RPMI7951 (cell line): ENCODE results near the gene MAP3K14. TPM values are rescaled to one million over a fixed set of nuclear protein-coding genes. Genes with fewer than 3 reads are reported as not detected.

Experiments used
- DNase-seq: peaks from one replicate; pipeline ENCODE4 v3.0.0-alpha.2; 2012; ENCODE audit warnings: low read depth
- total RNA-seq: library from RNA; depleted of rRNA; stranded (reverse); fragments of >200 nt; shearing (Covaris generic); gene quantifications from 2 replicates; pipeline ENCODE4 v1.2.3, GENCODE V29; 2014

The MAP3K14 gene
- total RNA-seq, 1 experiment from 2014 or later, result 2.9 TPM

GRCh38 chr17:45235416-45236281 lies 81.2 kb downstream of the MAP3K14 start:
- DNase-seq, result peak; percentile 60

- DNase-seq, result no peak
Measured at GRCh38 chr17:45234641-45235415, 82.0 kb downstream of the MAP3K14 start.

GRCh38 chr17:45233423-45233924 lies 83.3 kb downstream of the MAP3K14 start:
- DNase-seq, result no peak

GRCh38 chr17:45232514-45233422 lies 84.1 kb downstream of the MAP3K14 start:
- DNase-seq, result no peak

GRCh38 chr17:45231481-45232116 lies 85.2 kb downstream of the MAP3K14 start:
- DNase-seq, result no peak

GRCh38 chr17:45230787-45231480 lies 85.9 kb downstream of the MAP3K14 start:
- peak; percentile 57 for DNase-seq

- DNase-seq, result no peak
Measured at GRCh38 chr17:45230410-45230786, 86.4 kb downstream of the MAP3K14 start.

GRCh38 chr17:45229681-45230409 lies 87.0 kb downstream of the MAP3K14 start:
- no peak for DNase-seq

- peak; percentile 87 for DNase-seq
Measured at GRCh38 chr17:45228763-45229539, 87.9 kb downstream of the MAP3K14 start.

- DNase-seq, result peak; percentile 31
Measured at GRCh38 chr17:45227926-45228762, 88.7 kb downstream of the MAP3K14 start.

- peak; percentile 62 for DNase-seq
Measured at GRCh38 chr17:45227101-45227925, 89.5 kb downstream of the MAP3K14 start.

- DNase-seq, result no peak
Measured at GRCh38 chr17:45226576-45226975, 90.2 kb downstream of the MAP3K14 start.

GRCh38 chr17:45225964-45226530 lies 90.8 kb downstream of the MAP3K14 start:
- peak; percentile 54 for DNase-seq

GRCh38 chr17:45225051-45225700 lies 91.6 kb downstream of the MAP3K14 start:
- peak; percentile 61 for DNase-seq

GRCh38 chr17:45224671-45225050 lies 92.2 kb downstream of the MAP3K14 start:
- DNase-seq, result no peak
